H1 (cell line): ENCODE measurements around the gene SLC6A20. TPM values are rescaled to one million over a fixed set of nuclear protein-coding genes. Genes with fewer than 3 reads are reported as not detected.

Source experiments
- BACH1 ChIP-seq: IDR thresholded peaks from 2 replicates; pipeline ENCODE4 v1.6.1; 2012; ENCODE audit warnings: low read length, improper control_type of control experiment
- CHD1 ChIP-seq: IDR thresholded peaks from 2 replicates; pipeline ENCODE4 v1.6.1; 2012; ENCODE audit warnings: low read depth, low read length, improper control_type of control experiment
- CREB1 ChIP-seq: IDR thresholded peaks from 2 replicates; pipeline ENCODE4 v1.6.1; 2012; ENCODE audit warnings: inconsistent platforms
- EZH2 ChIP-seq: fragments of 200-600 bp; sonication (generic); IDR thresholded peaks from 2 replicates; pipeline ENCODE4 v1.7.1; 2012; ENCODE audit warnings: low read depth, mild to moderate bottlenecking, moderate library complexity, low read length, inconsistent platforms; ENCODE audit not compliant: severe bottlenecking
- SRF ChIP-seq: IDR thresholded peaks from 2 replicates; pipeline ENCODE4 v1.6.1; 2011; ENCODE audit warnings: mild to moderate bottlenecking, low read depth, low read length, moderate library complexity
- TBP ChIP-seq: IDR thresholded peaks from 2 replicates; pipeline ENCODE4 v1.6.1; 2011; ENCODE audit warnings: low read depth, low read length, improper control_type of control experiment
- polyA plus RNA-seq, 7 experiments: library from polyadenylated mRNA; depleted of rRNA in 3 of 7; stranded (reverse) in 5 of 7; unstranded in 2 of 7; fragments of >200 nt in 5 of 7; fragments of 200-250 nt in 2 of 7; gene quantifications; 1 replicate in 5 of 7; 2 replicates in 1 of 7; 4 replicates in 1 of 7; pipeline versions ENCODE4 v1.2.1 to v1.2.3, GENCODE V29; 2011 to 2013; ENCODE audit warnings: missing spikeins in 2 of 7, mixed read lengths in 2 of 7
- total RNA-seq: library from RNA; stranded (reverse); fragmentation: NEBNext Ultra II Directional; extraction: Animal tissue kit (Norgen Biotek cat#: 25700); gene quantifications from 2 replicates; pipeline ENCODE4 v1.2.1, GENCODE V29; 2021

SLC6A20 gene
- total and polyA plus RNA-seq, 2 of the 8 experiments (the other 6 are each of a cell fraction or from before 2014, with no cell fraction given) = 0.05 TPM; not detected in 1

- TF ChIP-seq CHD1 (no peak), EZH2 (no peak), TBP (no peak), SRF (no peak), CREB1 (no peak), BACH1 (no peak)
Observed at GRCh38 chr3:45785605-45786150, 10.7 kb downstream of the SLC6A20 start (continued).
